Caco-2 (cell line): Measurements from ENCODE around the gene GNA14. TPM values are rescaled to one million over a fixed set of nuclear protein-coding genes. Genes with fewer than 3 reads are reported as not detected.

Experiments
- BruUV-seq: library from RNA; stranded (reverse); fragments of 400-500 nt; replicated peaks from 2 replicates; lab custom pipeline; 2021; lab: Mats Ljungman, UMichigan
- CTCF ChIA-PET: fragments of 300-600 bp; sonication (Branson Sonifier 250); formaldehyde crosslinking; loops from one replicate; lab custom pipeline; 2022; ENCODE audit warnings: antibody characterized with exemption; lab: Charles Lee
- POLR2A ChIA-PET: fragments of 300-600 bp; sonication (Branson Sonifier 250); formaldehyde crosslinking; loops from one replicate; lab custom pipeline; 2022; ENCODE audit warnings: antibody characterized with exemption; lab: Charles Lee
- DNase-seq, 2 experiments: peaks; one replicate each; pipeline versions ENCODE4 v3.0.0 to v3.0.0-alpha.2; 2020 to 2022
- H3K27me3 ChIP-seq: replicated peaks from 2 replicates; pipeline ENCODE4 v1.6.0; 2011; ENCODE audit warnings: low read length; ENCODE audit not compliant: control insufficient read depth, insufficient read depth
- H3K36me3 ChIP-seq: 2 replicates; pipeline ENCODE4 v1.5.1; 2011; ENCODE audit warnings: low read length; ENCODE audit not compliant: control insufficient read depth, insufficient read depth
- H3K4me1 ChIP-seq: fragments of 250-450 bp; sonication (Bioruptor Pico); 2 replicates; pipeline ENCODE4 v1.5.1; 2020; ENCODE audit warnings: mild to moderate bottlenecking
- H3K4me3 ChIP-seq: 2 replicates; pipeline ENCODE4 v1.5.1; 2011; ENCODE audit warnings: low read depth, mild to moderate bottlenecking, control low read depth, low read length
- H3K9me3 ChIP-seq: fragments of 250-450 bp; sonication (Bioruptor Pico); 2 replicates; pipeline ENCODE4 v1.5.1; 2020; ENCODE audit warnings: mild to moderate bottlenecking, moderate library complexity
- H3K27ac Mint-ChIP-seq: one replicate; pipeline ENCODE4 v1.8.0; 2022; ENCODE audit warnings: mixed read lengths; ENCODE audit not compliant: unreplicated experiment
- H3K27me3 Mint-ChIP-seq: one replicate; pipeline ENCODE4 v1.8.0; 2022; ENCODE audit warnings: mixed read lengths; ENCODE audit not compliant: insufficient read depth, unreplicated experiment
- H3K36me3 Mint-ChIP-seq: one replicate; pipeline ENCODE4 v1.8.0; 2022; ENCODE audit warnings: mild to moderate bottlenecking, mixed read lengths; ENCODE audit not compliant: insufficient read depth, unreplicated experiment
- H3K4me1 Mint-ChIP-seq: one replicate; pipeline ENCODE4 v1.8.0; 2022; ENCODE audit warnings: low read depth, mixed read lengths; ENCODE audit not compliant: unreplicated experiment
- H3K4me3 Mint-ChIP-seq: one replicate; pipeline ENCODE4 v1.8.0; 2022; ENCODE audit warnings: mild to moderate bottlenecking, moderate library complexity, mixed read lengths; ENCODE audit not compliant: unreplicated experiment
- H3K9me3 Mint-ChIP-seq: one replicate; pipeline ENCODE4 v1.8.0; 2022; ENCODE audit warnings: mixed read lengths; ENCODE audit not compliant: unreplicated experiment
- intact Hi-C: fragments of 100-400 bp; cut with micrococcal nuclease; formaldehyde crosslinking; loops from one replicate; pipeline ENCODE4 v1.10.0; 2022; ENCODE audit not compliant: unreplicated experiment
- total RNA-seq: library from RNA; stranded (reverse); gene quantifications from 2 replicates; pipeline ENCODE4 v1.2.3, GENCODE V29; 2022
- TF ChIP-seq, protein P1 (sequence below), 2 experiments: fragments of 200-600 bp in 1 of 2; IDR thresholded peaks; 1 replicate in 1 of 2; 2 replicates in 1 of 2; pipeline versions ENCODE4 v1.5.1 to v1.8.0; 2011 to 2022; ENCODE audit warnings: antibody characterized with exemption in 1 of 2, control low read depth in 1 of 2, inconsistent platforms in 1 of 2, low read depth in 1 of 2, low read length in 1 of 2, mild to moderate bottlenecking in 1 of 2, moderate library complexity in 1 of 2; ENCODE audit not compliant: insufficient read depth in 1 of 2, severe bottlenecking in 1 of 2, unreplicated experiment in 1 of 2

GNA14 gene
- total RNA-seq, 1 experiment from 2014 or later: not detected

DNA sequence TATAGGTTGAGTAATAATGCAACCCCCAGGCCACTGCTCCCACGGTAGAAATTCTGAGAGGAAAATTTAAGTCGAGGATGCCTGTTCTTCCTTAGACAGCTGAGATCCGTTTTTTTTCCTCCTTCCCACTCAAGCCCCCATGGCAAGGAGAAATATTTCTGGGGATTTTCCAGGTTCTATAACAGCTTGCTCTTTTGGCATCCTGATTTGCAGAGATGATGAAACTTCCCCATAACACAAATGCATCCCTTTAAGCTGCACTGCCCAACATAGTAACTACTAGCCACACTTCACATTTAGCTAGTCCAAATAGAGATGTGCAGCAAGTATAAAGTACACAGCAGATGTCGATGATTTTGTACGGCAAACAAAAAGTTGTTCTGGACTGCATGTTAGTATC, 32.5 kb upstream of the GNA14 start:
- POLR2A ChIA-PET: no interaction called here
- BruUV-seq: no TSS peak
- CTCF ChIA-PET: no interaction called here
- Histone ChIP-seq H3K9me3 (no peaks in the 10 kb centered on the region), H3K27me3 (no peaks in the 10 kb centered on the region), H3K36me3 (no peaks in the 10 kb centered on the region), H3K4me3 (no peak overlapping the region), H3K4me1 (no peaks in the 10 kb centered on the region)
- TF ChIP-seq, protein P1, sequence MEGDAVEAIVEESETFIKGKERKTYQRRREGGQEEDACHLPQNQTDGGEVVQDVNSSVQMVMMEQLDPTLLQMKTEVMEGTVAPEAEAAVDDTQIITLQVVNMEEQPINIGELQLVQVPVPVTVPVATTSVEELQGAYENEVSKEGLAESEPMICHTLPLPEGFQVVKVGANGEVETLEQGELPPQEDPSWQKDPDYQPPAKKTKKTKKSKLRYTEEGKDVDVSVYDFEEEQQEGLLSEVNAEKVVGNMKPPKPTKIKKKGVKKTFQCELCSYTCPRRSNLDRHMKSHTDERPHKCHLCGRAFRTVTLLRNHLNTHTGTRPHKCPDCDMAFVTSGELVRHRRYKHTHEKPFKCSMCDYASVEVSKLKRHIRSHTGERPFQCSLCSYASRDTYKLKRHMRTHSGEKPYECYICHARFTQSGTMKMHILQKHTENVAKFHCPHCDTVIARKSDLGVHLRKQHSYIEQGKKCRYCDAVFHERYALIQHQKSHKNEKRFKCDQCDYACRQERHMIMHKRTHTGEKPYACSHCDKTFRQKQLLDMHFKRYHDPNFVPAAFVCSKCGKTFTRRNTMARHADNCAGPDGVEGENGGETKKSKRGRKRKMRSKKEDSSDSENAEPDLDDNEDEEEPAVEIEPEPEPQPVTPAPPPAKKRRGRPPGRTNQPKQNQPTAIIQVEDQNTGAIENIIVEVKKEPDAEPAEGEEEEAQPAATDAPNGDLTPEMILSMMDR (IDR thresholded peaks at IDR 0.05; ENCODE audit: insufficient read depth in 1 of 2, low read depth in 1 of 2, low read length in 1 of 2, severe bottlenecking in 1 of 2, unreplicated experiment in 1 of 2): no peak
- no peaks in the 10 kb centered on the region for H3K27me3 Mint-ChIP-seq
- H3K27ac Mint-ChIP-seq: no peak overlapping the region
- no peaks in the 10 kb centered on the region for H3K9me3 Mint-ChIP-seq
- H3K4me3 Mint-ChIP-seq: no peak overlapping the region
- DNase-seq: no peak
- H3K36me3 Mint-ChIP-seq: no peaks in the 10 kb centered on the region
- intact Hi-C loops: no loop called here
- H3K4me1 Mint-ChIP-seq: no peaks in the 10 kb centered on the region

GRCh38 chr9:77679661-77680368, 31.7 kb upstream of the GNA14 start:
- Histone ChIP-seq H3K27me3 (no peaks in the 10 kb centered on the region), H3K9me3 (no peaks in the 10 kb centered on the region), H3K4me1 (no peaks in the 10 kb centered on the region), H3K36me3 (no peaks in the 10 kb centered on the region), H3K4me3 (no peak overlapping the region)
- POLR2A ChIA-PET: no interaction called here
- BruUV-seq: no TSS peak
- DNase-seq: no peak
- no peaks in the 10 kb centered on the region for H3K4me1 Mint-ChIP-seq
- no peaks in the 10 kb centered on the region for H3K36me3 Mint-ChIP-seq
- intact Hi-C loops: no loop called here
- no peak overlapping the region for H3K27ac Mint-ChIP-seq
- CTCF ChIA-PET: no interaction called here
- H3K9me3 Mint-ChIP-seq: no peaks in the 10 kb centered on the region
- H3K27me3 Mint-ChIP-seq: no peaks in the 10 kb centered on the region
- TF ChIP-seq, protein P1 (IDR thresholded peaks at IDR 0.05; ENCODE audit: insufficient read depth in 1 of 2, low read depth in 1 of 2, low read length in 1 of 2, severe bottlenecking in 1 of 2, unreplicated experiment in 1 of 2): no peak
- no peak overlapping the region for H3K4me3 Mint-ChIP-seq

DNA sequence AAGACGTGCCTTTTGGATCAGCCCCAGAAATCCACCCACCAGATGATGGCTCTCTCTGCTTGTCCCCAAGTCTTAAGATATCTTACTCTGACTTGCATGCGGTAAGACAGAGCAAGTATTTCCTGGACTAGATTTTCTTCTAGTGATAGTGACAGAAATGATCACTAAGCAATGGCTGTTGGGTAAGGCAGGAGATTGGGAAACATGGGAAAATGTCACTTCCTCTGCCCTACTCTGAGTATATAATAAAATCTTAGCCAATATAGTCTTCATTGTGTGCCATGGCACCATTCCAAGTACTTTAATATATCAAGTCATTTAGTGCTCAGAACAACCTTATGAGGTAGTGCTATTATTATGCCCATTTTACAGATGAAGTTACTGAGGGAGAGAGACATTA, 31.0 kb upstream of the GNA14 start:
- H3K27me3 ChIP-seq: no peaks in the 10 kb centered on the region
- TF ChIP-seq, protein P1 (IDR thresholded peaks at IDR 0.05; ENCODE audit: insufficient read depth in 1 of 2, low read depth in 1 of 2, low read length in 1 of 2, severe bottlenecking in 1 of 2, unreplicated experiment in 1 of 2): no peak
- no peak overlapping the region for H3K4me3 ChIP-seq
- H3K4me1 Mint-ChIP-seq: no peaks in the 10 kb centered on the region
- DNase-seq: no peak
- H3K9me3 ChIP-seq: no peaks in the 10 kb centered on the region
- no peaks in the 10 kb centered on the region for H3K9me3 Mint-ChIP-seq
- H3K27ac Mint-ChIP-seq: no peak overlapping the region
- POLR2A ChIA-PET: no interaction called here
- intact Hi-C loops: no loop called here
- BruUV-seq: no TSS peak
- H3K4me1 ChIP-seq: no peaks in the 10 kb centered on the region
- CTCF ChIA-PET: no interaction called here
- H3K4me3 Mint-ChIP-seq: no peak overlapping the region
- no peaks in the 10 kb centered on the region for H3K27me3 Mint-ChIP-seq
- no peaks in the 10 kb centered on the region for H3K36me3 ChIP-seq
- H3K36me3 Mint-ChIP-seq: no peaks in the 10 kb centered on the region
